Left forelimb (tissue), 1 donor: ENCODE data around the gene PPP2R2D.

Experiments
- DNase-seq: peaks from one replicate; pipeline ENCODE4 v3.0.0-alpha.2; 2018; ENCODE audit warnings: low spot score

Gene PPP2R2D

DNA sequence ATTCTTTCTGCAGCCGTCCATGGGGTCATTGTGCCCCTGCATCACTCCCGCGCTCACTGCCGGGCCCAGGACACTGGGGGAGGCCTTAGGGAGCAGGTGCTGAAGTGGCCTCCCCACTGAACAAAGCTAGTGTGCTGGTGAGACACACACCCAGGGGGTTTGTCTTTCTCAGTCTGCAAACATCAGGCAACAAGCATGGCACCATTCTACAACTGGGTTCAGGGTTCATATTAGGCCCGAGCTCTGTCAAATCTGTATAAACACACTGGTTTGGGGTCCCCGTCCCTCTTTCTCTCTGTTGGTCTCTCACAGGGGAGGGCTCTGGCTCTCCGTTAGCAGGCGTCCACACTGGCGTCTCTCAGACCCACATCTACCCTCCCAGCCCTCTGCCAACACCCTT, 11.1 kb upstream of the PPP2R2D start:
- DNase-seq = no peak

GRCh38 chr10:131890276-131891195, 10.3 kb upstream of the PPP2R2D start:
- DNase-seq = no peak

DNA sequence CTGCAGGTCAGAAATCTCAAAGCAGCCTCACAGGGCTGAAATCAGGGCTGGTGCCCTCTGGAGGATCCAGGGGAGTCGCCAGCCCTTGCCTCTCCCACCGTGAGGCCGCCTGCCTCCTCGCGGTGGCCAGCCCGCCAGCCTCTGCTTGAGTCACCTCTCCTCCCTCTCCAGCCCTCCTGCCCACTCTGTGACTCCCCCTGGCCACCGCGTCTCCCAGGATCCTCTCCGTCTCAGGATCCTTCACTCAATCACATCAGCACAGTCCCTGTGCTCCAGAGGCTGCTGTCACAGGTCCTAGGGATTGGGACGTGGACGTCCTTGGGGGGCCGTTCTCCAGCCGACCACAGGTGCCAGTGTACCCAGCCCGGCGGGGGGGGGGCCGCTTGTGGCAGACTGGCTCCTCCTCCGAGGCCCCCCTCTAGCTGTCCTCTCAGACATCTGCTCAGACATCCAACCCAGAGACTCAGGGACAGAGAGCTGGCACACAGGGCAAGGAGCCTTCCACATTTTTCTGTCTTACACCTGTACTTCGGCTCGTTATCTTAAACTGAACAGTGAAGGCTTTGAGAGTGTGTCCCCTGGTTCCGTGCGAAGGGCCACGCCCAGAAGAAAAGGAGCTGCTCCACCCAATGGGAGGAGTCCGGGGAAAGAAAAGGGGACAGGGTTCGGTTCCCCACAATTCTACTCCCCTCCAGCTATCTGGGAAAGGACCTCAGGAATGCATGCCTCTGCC, 9.4 kb upstream of the PPP2R2D start:
- no peak for DNase-seq

DNA sequence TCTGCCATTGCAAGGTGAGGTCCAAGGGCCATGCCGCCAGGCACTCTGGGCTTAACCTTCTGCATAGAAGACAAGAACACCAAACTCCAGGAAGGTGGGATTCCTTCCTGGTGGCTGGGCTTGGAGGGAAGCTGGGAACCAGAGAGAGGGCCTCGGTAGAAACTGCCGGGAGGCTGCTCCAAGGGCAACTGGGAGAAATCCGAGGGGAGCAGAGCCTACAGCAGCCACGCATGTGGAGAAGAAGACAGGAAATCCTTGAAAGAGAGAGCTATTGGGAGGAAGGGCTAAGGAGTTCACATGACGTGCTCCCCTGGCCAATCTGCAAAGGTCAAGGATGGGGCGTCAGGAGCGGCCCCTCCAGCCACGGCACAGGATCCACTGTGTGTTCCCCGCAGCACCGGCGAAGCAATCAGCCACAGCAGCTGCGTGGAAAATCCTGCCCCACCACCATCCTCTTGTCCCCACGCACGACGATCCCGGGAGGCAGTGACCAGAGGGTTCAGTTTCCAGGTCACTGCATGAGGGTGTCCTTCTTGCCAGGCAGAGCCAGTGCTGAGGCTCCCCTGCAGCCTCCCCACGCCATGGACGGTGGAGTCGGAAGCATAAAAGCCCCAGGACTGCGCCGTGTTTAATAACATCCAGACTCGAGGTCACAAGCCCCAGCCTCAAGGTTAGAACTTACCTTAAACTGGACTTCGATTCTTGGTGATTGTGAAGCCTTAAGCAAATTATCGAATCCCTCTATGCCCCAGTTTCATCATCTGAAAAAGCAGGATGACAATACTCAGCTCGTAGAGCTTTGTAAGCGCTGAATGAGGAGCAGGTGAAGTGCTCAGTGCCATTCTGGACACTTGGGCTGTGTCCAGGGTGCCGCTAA, 8.6 kb upstream of the PPP2R2D start:
- DNase-seq = no peak

DNA sequence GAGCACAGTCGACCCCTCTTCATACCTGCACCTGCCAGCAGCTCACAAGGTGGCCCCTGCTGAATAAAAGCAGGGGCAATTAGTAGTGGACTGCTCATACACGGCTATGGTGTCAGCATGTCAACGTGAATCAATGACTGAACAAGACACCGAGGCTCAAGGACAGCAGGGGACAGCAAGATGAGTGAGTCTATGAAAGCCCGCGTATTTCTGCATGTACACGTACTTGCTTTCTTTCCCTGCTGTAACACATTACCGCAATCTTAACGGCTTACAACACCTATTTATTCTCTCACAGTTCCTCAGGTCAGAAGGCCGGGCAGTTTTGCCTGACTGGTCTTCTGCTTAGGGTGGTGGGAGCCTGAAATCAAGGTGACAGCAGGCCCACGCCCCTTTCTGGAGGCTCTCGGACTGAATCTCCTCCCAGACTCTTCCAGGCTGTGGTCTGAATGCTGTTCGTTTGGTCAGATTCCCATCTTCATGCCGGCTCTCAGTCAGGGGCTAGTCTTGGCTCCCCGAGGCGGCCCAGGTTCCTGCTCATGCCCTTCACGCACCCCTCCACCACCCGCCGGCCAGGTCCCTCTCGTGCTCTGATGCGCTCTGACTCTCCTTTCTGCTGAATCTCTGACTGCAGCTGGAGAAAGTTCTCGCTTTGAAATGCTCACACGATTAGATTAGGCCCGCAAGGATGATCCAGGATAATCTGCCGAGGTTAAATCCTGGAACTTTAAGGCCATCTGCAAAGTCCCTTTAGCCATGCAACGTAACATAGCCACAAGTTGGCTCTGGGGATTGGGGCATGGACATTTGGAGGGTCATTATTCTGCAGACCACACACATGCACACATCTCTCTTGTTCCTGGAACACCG, 7.8 kb upstream of the PPP2R2D start:
- DNase-seq = no peak

- DNase-seq = no peak
Observed at GRCh38 chr10:131895116-131895515, 5.7 kb upstream of the PPP2R2D start.

GRCh38 chr10:131896403-131896802, 4.4 kb upstream of the PPP2R2D start:
- DNase-seq = no peak

GRCh38 chr10:131897297-131897899, 3.4 kb upstream of the PPP2R2D start:
- DNase-seq = no peak

- no peak for DNase-seq
Observed at GRCh38 chr10:131898061-131898460, 2.7 kb upstream of the PPP2R2D start.

- no peak for DNase-seq
Observed at GRCh38 chr10:131898713-131899112, 2.1 kb upstream of the PPP2R2D start.

- DNase-seq = no peak
Observed at GRCh38 chr10:131899116-131899690, 1.6 kb upstream of the PPP2R2D start.

GRCh38 chr10:131899695-131900349, 986 bp upstream of the PPP2R2D start:
- DNase-seq = no peak

DNA sequence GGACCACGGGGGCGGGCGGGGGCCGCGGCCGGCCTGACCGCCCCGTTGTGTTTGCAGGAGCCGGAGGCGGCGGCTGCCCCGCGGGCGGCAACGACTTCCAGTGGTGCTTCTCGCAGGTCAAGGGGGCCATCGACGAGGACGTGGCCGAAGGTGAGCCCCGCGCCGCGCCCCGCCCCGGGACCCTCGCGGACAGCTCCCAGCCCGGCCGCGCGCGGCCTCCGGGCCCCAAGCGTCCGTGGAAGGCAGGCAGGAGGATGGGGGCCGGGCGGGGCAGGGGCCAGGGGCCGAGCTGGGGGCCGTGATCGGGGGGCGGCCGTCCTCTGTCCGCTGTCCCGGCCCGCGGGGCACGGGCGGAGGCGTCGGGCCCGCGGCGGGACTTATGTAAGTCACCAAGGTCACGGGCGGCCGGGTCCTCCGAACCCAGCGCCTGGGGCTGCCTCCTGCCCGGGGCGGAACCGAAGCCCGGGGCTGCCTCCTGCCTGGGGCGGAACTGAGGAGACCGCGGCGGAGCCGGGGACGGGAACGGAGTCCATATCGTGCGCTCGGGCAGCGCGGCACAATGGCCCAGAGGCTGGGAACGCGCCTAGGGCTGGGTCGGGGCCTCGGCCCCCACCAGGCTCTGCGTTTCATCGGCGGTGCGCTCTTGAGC, 497 bp downstream of the PPP2R2D start:
- DNase-seq = peak; percentile 76

- DNase-seq = no peak
Observed at GRCh38 chr10:131902211-131902610, 1.4 kb downstream of the PPP2R2D start.

GRCh38 chr10:131902691-131903090, 1.9 kb downstream of the PPP2R2D start:
- no peak for DNase-seq

DNA sequence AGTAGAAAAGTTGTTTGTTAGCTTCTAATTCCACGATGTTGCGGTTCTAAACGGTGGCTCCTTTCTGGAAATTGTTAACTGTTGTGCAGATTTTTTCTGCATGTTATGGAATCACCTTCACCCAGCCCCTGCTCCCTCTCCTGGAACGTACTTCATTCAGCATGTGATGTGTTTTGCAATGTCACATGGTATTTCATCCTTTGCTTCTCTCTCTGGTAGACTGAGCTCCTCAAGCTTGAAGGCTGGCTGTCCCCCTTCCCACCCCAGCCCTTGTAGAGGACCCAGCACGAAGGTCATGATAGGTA, 4.4 kb downstream of the PPP2R2D start:
- no peak for DNase-seq

DNA sequence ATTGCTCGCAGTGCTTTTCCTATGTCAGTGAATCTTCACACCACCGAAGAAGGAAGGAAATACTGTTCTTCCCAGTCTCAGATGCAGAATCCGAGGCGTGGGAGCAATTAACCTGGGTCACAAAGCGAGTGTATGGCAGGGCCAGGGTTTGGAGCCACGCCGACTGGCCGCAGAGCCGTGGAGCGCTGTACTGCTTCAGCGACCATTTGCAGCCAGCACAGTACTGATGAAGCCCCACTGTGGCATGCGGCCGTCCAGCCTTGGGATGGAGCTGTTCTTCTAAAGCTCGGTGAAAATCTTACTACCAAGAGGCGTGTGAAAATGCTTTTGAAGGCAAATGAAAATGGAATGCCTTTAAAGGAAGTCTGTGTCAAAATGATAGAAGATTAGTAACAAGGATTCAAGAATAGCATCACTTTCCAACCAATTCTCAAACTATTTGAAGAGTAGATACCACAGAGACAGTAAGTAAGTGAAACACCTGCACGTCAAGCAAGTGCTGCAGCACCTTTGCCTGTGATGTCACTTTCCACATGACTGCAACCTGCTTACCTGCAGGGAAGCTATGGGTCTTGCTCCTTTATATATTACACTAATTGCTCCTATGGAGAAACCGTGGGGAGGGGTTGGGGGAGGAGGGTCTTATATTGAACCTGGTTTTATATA, 4.9 kb downstream of the PPP2R2D start:
- DNase-seq = no peak

DNA sequence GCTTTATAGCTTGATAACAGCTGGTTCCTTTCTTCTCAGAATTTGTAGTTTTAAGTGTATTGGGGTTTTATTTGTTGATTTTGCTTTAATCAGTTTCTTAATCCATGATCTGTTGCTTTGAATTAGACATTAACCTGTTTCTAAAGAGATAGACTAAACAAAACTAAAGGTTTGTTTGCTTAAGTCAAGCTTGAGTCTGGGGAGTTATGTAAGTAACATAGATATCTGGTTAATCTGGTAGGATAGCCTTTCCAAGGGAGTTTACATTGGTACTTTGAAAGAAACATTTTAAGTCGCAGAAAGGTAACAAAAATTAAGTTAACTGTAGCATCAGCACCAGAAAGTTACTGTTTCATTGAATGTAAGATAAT, 5.4 kb downstream of the PPP2R2D start:
- DNase-seq = no peak

DNA sequence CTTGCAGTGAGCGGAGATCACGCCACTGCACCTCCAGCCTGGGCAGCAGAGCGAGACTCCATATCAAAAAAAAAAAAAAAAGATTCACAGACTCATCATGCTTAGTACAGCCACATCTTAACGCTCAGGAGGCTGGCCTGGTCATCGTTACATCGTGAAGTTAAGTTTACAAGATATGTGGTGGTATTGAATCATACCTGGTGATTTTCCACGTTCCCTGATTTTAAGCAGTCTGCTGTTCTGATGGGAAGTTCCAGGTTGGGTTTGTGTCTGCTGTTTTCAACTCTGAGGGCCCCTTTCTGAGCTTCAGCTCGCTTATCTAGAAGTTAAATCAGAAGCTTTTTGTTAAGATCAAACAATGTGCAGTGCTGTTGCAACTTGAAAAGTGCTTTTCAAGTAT, 6.9 kb downstream of the PPP2R2D start:
- DNase-seq = no peak
